ENCODE data around the gene IFITM2.

DNA sequence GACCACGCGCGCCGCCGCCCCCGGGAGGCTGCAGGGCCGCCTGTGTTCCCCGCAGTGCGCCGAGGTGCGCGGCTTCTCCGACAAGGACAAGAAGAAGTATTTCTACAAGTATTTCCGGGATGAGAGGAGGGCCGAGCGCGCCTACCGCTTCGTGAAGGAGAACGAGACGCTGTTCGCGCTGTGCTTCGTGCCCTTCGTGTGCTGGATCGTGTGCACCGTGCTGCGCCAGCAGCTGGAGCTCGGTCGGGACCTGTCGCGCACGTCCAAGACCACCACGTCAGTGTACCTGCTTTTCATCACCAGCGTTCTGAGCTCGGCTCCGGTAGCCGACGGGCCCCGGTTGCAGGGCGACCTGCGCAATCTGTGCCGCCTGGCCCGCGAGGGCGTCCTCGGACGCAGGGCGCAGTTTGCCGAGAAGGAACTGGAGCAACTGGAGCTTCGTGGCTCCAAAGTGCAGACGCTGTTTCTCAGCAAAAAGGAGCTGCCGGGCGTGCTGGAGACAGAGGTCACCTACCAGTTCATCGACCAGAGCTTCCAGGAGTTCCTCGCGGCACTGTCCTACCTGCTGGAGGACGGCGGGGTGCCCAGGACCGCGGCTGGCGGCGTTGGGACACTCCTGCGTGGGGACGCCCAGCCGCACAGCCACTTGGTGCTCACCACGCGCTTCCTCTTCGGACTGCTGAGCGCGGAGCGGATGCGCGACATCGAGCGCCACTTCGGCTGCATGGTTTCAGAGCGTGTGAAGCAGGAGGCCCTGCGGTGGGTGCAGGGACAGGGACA lies 26.7 kb upstream of the IFITM2 start:
- no peak for TF ChIP-seq POLR2A (IDR thresholded peaks at IDR 0.05)
- TF ChIP-seq CTCF (IDR thresholded peaks at IDR 0.05 in 8 of 11, conservative IDR thresholded peaks at IDR 0.05 in 3 of 11) = no peak

All from spleen (tissue), 7 donors.